ENCODE results near the gene CDK18.
A peak's percentile ranks its signal among the peaks of the same experiment; 100 is the strongest.
"Not testable (repeated sequence)": the region's sequence is repeated elsewhere in the genome, so short reads cannot be mapped to it uniquely, and the experiment has no call there.

The CDK18 gene

DNA sequence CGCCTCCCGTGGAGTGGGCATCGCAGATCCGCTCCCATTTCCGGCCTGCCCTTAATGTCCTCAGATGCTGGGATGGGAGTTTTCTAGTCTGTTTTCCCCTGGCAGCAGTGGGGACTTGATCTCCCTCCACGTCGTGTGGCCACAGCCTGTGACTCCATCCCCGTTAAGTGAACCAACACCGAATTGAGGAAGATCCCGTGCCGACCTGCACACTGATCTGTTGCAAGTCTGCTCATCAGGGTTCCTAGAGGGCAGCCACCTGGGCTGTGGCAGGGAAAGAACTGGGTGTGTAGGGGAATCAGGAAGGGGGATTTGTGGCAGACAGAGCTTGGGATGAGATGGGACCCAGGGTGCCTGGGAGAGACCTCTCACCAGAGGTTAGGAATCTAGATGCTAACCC is 23.3 kb upstream of the CDK18 start:
- no peak for DNase-seq (ENCODE audit: low read depth in 2 of 2)

DNA sequence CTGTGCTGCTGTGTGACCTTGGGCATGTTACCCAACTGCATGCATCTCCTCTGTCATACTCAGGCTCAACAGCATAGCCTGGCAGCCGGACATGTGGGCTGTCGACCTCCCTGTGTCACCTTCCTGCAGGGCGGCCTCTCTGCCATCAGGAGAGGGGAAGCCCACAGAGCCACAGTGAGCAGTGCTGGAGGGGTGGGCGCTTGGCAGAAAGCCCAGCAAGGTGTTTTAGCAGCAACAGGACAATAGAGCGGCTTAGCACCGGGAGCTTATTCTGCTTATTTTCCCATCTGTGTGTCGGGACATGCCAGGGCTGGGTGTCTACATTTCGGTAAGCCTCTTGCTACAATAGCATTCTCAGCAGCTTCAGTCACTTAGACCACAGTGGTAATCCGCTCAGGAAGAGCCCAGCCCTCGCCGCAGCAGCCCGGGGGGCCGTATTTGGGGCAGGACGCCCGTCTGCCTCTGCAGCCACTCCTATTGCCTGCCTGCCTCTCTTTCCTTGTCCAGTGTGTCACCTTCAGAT is 22.8 kb upstream of the CDK18 start:
- no peak for DNase-seq (ENCODE audit: low read depth in 2 of 2)

DNA sequence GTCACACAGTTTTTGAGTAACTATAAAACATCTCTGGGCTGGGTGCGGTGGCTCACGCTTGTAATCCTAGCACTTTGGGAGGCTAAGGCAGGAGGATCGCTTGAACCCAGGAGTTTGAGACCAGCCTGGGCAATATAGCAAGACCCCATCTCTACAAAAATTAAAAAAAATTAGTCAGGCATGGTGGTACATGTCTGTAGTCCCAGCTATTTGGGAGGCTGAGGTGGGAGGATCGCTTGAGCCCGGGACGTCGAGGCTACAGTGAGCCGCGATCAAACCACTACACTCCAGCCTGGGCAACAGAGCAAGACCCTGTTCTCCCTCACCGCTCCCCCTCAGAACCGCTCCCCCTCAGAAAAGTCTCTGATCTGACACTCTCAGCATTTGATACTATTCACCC is 21.9 kb upstream of the CDK18 start:
- not testable (repeated sequence) for DNase-seq (ENCODE audit: low read depth in 2 of 2)

DNA sequence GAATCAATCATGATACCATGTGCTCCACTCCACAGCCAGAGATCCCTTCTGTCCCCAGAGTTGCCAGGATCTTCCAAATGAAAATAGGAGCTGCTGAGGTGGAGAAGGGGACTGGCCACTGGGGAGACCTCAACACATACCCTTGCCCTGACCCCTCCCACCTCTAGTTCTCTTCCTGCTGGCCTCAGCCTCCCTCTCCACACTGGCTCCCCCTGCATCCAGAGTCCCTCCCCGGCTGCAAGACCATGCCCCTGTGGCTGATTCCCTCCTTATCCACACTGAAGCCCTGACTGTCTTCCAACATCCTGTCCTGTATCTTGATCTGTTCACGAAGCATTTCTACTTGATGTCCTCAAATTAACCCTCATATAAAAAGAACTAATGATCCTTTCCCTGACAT is 21.1 kb upstream of the CDK18 start:
- no peak for DNase-seq (ENCODE audit: low read depth in 2 of 2)

DNA sequence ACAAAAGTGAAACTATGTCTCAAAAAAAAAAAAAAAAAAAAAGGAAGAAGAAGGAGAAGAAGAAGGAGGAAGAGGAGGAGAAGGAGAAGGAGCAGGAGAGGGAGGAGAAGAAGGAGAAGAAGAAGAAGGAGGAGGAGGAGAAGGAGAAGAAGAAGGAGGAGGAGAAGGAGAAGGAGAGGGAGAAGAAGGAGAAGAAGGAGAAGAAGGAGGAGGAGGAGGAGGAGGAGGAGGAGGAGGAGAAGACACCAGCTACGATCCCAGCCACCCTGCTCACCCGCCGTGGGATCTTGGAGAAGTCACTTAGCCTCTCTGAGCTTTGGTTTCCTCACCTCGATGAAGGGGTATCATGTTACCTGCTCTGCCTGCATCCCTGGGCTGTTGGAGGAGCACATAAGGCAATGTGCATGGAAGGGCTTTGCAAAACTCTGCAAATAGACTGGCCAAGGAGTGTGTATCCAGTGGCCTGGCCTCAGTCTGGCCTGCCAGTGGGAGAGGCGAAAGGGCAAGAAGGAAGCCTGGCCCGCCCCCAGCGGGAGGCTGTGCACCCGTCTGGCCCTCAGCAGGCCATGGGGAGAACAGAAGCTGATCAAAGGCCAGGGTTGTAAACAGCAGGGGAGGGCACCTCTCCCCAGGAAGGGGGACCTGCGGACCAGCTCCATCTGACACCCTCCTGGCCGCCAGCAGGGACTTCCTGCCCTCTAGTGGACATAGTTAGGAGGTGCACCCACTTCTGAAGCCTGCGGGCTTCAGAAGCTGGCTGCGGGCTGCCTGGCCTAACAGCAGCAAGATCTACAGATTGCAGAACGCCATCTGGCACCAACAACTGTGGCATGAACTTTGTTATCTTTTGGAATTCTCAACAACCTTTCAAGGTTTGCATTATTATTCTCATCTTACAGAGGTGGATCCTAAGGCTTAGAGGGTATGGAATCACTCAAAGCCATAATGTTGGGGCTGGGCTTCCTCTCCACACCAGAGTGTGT is 19.2 kb upstream of the CDK18 start:
- peak; percentile 37 to 40 for DNase-seq (ENCODE audit: low read depth in 2 of 2)

DNA sequence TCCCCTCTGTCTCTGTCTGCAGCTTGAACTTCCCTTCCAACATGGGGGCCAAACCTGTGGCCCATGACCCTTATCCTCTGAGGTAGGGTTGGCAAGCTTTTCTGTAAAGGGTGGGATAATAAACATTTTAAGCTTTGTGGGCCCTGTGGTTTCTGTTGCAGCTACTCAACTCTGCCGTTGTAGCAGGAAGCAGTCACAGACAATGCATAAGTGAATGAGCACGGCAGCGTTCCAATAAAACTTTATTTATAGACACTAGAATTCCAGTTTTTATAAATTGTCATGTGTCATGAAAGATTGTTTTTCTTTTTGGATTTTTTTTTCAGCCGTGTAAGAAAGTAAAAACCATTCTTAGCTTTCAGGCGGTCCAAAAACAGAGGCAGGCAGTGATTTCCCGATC is 18.2 kb upstream of the CDK18 start:
- no peak for DNase-seq (ENCODE audit: low read depth in 2 of 2)

DNA sequence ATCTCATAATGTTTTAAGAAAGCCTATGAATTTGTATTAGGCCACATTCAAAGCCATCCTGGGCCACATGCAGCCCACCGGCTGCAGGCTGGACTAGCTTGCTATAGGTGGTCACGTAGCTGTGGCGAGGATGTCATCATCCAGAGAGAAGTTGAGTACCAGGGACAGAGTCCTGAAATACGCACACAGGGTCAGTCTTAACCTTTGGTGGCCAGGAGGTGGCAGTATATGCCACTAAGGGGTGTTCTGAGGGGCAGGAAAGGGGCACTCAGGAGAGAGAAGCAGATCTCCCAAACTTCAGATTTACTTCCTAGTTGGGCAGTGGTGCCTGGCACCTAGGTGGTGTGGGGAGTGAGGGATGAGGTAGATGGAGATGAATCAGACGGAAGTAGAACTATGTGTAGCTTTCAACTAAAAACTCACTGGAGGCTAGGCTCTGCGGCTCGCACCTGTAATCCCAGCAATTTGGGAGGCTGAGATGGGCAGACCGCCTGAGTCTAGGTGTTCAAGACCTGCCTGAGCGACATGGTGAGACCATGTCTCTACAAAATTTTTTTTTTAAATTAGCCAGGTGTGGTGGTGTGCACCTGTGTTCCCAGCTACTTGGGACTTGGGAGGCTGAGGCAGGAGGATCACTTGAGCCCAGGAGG is 16.3 kb upstream of the CDK18 start:
- peak in 1 of 2 donors; percentile 13 for DNase-seq (ENCODE audit: low read depth in 2 of 2)

DNA sequence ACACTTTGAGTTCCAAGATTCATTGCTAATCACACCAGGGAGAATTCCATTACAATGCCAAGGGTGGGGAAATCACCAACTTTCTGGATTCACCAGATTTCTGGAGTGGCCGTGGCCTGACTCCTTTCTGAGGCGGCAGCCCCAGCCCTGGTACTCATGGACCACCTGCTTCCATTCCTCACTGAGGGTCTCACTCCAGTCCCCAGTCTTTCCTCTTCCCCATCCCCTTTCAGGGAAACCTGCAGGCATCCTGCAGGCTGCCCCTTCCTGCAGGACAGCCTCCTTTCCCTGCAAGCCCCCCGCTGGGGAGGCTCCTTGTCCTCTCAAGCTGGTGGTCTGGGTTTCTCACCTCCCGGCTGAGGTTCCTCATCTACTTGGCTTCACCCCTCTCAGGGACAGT is 12.7 kb upstream of the CDK18 start:
- DNase-seq (ENCODE audit: low read depth in 2 of 2) = no peak

DNA sequence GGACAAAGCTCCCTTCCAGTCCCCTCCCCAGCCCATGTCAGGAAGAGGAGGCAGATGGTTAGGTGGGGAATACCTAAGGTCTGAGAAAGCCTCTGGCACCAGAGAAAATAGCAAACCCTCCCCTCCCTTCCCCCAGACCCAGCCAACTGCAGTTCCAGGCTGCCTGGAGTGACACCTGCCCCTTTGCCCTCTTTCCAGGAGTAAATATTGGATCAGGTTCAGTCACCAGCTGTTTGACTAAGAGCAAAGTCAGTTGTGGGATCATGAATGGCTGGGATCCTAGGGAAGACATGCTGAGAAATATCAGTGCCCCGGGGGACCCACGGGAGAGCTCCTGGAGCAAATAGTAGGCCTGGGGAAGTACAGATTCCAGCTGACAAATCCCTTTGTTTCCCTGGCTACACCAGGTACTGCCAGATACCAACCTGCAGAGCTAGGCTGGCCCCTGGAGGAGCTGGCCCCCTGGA is 12.2 kb upstream of the CDK18 start:
- no peak for DNase-seq (ENCODE audit: low read depth in 2 of 2)

DNA sequence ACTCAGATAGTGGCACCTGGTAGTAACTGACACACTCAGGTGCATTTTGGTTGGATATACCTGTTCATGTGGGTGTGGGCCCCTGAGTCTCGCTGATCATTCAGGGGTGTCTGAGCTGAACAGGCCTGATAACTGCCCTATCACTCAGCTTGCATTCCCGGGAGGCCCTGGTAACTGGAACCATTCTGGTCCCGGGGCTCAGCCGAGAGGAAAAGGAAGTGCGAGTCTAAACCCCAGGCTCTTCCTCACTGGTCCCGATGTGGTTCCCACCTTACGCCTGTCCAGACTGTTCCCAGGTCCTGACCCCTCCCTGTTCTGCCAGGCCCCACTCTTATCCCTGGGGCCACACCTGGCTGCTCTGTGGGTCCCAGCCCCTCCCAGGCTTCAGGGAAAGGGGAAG is 11.7 kb upstream of the CDK18 start:
- no peak for DNase-seq (ENCODE audit: low read depth in 2 of 2)

DNA sequence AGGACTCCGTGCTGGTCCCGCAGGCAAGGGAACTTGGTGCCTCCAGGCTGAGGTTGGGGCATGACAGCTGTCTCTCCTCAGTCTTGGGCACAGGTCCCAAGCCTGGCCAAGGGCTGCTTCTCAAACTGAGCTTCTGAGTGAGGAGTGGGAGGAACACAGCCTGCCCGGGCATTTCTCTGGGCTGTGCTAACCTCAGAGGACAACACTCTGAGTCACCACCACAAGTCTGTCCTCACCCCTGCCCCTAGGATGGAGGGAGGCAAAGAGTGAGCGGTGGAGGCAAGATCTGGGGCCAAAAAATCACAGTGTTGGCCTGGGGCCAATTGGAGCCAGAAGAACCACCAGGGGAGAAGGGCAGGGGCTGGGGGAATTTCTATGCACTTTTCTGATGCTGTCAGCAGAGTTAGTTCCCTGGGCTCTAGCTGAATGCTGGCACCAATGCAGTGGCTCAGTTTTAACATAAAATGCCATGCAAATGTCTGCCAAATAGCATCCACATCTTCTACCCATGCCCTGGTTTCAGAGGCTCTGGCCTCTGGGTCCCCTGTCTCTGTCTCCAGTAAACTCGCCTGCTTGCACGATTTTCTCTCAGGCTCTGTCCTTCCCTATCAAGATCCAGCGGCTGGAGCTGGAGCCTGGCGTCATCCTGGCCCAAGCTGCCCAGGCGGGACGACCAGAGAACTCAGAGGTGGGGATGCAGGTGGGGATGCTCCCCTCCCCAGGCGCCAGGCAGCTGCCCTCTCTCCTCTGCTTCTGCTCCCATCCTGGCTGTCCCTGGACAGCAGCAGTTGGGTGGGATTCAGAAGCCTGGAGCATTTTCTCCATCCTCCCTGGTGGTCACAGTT is 11.0 kb upstream of the CDK18 start:
- no peak for DNase-seq (ENCODE audit: low read depth in 2 of 2)

DNA sequence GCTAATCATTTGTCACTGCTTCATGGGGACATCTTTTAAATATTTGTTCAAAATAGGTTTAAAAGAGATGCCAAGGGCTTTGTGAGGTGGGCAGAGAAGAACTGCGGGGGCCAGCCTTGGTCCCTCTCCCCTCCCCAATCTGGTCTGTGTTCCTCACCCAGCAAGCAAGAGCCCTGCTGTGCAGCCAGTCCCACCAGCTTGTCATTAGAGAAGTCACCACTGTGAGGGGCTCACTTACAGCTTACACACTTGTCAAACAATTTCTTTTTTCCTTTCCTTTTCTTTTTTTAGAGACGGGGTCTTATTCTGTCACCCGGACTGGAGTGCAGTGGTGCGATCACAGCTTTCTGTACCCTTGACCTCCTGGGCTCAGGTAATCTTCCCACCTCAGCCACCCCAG is 10.4 kb upstream of the CDK18 start:
- DNase-seq (ENCODE audit: low read depth in 2 of 2) = no peak

DNA sequence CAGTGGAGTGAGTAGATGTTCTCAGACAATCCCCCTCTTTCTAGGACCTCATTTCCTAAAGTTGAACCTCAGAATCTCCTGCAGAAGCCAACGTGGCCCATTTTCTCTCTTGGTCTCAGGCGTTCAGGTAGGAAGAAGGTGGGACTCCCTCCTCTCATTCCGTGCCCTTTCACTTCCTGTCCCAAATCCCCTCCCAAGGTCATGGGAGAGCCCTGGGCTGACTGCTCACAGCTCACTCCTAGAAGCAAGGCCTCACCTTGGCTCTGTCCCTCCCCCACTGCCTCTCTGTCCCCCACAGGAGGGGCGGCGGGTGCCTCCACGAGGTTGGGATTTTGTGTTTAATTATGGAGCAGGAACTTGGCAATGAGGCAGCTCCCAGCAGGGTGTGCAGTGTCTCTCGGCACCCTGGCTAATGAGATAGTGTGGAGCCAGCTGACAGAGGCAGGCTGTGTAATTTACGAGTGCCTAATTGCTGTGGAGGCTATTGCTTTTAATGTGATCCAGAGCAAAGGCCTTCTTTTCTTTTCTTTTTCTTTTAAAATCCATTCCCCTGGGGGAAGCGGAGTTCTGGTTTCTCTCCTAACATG is 9.1 kb upstream of the CDK18 start:
- no peak for DNase-seq (ENCODE audit: low read depth in 2 of 2)

DNA sequence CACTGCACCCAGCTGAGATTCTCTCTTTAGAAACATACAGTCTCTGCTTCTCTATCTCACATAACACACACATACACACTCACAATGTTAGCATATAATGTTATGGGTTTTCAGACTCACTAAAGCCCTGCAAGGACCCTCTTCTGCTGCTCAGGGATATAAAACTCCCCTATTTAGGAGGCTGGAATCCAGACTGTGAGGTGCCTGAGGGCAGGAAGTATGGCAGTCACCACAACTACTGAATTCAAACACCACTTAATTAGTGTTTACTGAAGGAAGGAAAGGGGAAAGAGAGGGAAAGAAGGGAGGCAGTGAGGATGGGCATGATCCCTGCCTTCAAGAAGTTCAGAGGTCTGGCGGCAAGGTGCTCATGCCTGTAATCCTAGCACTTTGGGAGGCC is 7.8 kb upstream of the CDK18 start:
- no peak for DNase-seq (ENCODE audit: low read depth in 2 of 2)

DNA sequence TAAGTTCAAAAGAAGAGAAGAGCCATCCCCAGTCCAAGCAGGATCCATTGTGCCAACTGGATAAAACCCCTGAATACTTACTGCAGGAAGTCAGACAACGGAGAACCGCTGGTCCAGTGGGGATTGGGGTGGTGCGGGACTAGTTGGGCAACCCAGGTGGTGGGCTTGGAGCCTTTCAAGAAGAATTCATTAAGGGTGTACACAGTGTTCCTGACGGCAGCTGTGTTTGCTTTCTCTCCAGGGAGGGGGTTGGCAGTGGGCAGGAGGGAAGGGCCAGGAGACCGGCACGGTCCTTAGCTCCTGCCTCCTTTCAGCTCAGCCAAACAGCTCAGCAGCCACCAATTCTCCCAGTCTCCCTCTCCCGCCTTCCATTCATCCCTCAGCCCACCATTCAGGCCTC is 7.1 kb upstream of the CDK18 start:
- DNase-seq (ENCODE audit: low read depth in 2 of 2) = no peak

DNA sequence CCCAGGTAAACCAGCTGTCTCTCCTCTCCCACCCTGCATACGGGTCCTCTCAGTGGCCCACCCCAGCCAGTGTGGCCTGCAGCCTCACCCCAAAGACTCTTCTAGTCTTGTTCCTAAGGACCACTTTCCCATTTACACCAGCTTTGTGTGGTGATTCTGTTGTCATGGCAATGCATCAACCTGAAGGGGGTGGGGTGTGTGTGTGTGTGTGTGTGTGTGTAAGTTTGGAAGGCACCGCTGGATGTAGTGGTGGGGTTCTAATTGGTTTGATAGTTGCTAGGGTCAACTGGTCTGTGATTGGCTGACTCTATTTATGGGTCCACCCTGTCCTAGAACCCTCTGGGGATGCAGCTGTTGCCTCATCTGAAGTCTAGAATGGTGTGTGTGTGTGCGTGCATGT is 4.7 kb upstream of the CDK18 start:
- DNase-seq (ENCODE audit: low read depth in 2 of 2) = no peak

DNA sequence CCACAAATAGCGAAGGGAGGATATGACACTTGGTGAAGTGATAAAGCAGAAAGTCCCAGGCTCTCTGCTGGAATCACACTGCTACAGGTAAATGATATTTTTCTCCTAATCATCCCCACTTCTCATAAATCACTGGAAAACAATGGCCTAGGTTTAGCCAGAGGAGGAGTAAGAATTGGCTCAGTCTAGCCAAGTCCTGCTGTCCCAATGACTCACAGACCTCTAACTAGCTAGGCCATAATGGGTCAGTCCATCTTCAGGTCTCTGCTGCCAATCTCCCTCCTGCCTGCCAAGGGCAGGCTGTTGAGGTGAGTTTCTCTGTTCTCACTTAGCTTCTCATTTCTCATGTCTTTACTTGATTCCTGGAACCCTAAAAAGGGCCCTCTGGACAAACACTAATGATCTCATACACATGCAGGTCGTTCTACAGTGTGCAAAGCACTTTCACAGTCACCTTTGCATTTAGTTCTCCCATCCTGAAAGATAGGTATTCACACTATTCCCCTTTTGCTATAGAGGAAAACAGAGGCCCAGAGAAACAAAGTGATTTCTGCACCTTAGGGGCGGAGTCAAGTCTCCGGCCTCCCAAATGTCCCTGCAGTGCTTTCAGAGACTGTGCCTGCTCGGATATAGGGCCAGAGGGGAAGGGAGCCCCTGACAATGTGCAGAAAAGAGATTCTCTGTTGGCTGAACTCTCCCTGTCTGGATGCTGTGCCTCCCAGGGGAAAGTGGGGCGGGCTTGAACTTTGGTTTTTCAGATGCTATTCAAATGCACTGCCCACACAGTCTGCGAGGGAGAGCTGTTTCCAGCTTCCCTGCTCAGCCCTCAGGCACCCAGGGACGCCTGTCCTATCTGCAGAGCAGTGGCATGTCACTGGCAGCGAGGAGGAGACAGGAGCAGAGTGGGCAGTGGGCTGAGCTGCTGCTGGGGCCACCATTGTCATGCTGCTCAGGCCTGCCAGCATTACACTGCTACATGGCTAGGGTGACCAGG is 3.9 kb upstream of the CDK18 start:
- no peak for DNase-seq (ENCODE audit: low read depth in 2 of 2)

DNA sequence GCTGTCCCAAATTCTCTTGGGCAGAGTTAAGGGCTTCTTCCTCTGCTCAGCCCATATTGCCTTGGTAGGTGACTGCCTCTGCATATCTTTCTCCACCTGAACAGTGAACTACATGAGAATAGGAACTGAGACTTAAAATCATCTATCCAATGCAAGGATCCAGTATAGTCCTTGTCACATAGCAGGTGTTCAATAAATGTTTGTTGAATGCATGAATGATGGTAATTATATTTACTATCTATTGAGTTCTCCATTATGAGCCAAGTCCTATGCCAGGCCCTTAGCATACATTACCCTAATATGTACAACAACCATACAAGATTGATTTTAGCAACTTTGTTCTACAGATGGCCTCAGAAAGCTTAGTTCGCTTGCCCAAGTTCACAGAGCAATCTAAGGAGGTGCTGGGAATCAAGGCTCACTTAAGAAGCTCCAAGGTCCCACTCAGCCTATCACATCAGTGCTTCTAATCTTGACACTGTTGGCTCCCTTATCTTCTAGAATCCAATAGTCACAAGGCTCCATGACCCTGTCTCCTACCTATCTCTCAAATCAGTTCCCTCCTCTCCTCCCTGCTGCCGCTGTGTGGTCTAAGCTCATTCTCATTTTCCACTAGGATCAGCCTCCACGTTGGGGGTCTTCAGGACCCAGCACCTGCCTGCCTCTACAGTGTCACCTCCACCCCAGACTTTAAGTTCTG is 2.2 kb upstream of the CDK18 start:
- no peak for DNase-seq (ENCODE audit: low read depth in 2 of 2)

DNA sequence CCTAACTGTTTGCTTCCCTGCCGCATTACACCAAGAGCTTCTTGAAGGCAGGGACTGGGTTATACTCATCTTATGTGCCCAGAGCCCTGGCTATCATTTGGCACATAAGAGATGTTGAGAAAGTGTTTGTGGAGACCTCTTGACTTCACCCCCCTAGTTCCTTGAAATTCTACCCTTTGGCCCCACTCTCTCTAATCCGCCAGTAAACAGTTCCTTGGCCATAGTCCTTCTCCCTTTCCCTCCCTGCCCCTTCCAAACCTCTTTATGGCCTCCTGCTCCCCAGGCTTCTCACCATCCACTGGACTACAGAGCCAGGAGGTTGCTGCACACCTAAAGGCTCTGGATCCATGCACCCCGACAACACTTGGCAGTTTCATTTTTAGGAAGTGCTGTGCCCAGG is 1.5 kb upstream of the CDK18 start:
- DNase-seq (ENCODE audit: low read depth in 2 of 2) = no peak

Measured in stimulated activated CD4-positive, alpha-beta T cell treated with anti-CD3 and anti-CD28 coated beads, Interleukin-1b, Interleukin-23, amount 100 ng/mL, for 4 hours (primary cell).